CD8-positive, alpha-beta memory T cell (primary cell): Measurements from ENCODE around the gene STEAP3. TPM values are rescaled to one million over a fixed set of nuclear protein-coding genes. Genes with fewer than 3 reads are reported as not detected.
A peak's percentile ranks its signal among the peaks of the same experiment; 100 is the strongest.
"Not testable (repeated sequence)": the region's sequence is repeated elsewhere in the genome, so short reads cannot be mapped to it uniquely, and the experiment has no call there.

Source experiments
- CTCF ChIA-PET: fragments of 350-600 bp; sonication (Branson Sonifier 250); formaldehyde crosslinking; loops from one replicate; lab custom pipeline; 2021; ENCODE audit warnings: antibody characterized with exemption; lab: Charles Lee
- POLR2A ChIA-PET: fragments of 350-600 bp; sonication (Branson Sonifier 250); formaldehyde crosslinking; loops from one replicate; lab custom pipeline; 2021; ENCODE audit warnings: antibody characterized with exemption; lab: Charles Lee
- DNase-seq, 5 donors: peaks; one replicate each; pipeline versions ENCODE4 v3.0.0 to v3.0.0-alpha.2; 2020 to 2022; ENCODE audit warnings: mixed read lengths in 1 of 5
- H3K27ac ChIP-seq: one replicate; pipeline ENCODE4 v1.7.0; 2013; ENCODE audit warnings: low read depth, mild to moderate bottlenecking, low read length, moderate library complexity
- H3K27me3 ChIP-seq: 2 replicates; pipeline ENCODE4 v1.7.0; 2013; ENCODE audit warnings: low read length, mild to moderate bottlenecking; ENCODE audit not compliant: insufficient read depth, poor library complexity, severe bottlenecking
- H3K36me3 ChIP-seq: 2 replicates; pipeline ENCODE4 v1.7.0; 2013; ENCODE audit warnings: mild to moderate bottlenecking, low read length, moderate library complexity; ENCODE audit not compliant: insufficient read depth
- H3K4me1 ChIP-seq: 2 replicates; pipeline ENCODE4 v1.7.0; 2013; ENCODE audit warnings: mild to moderate bottlenecking, low read length, moderate library complexity; ENCODE audit not compliant: insufficient read depth
- H3K4me3 ChIP-seq: 2 replicates; pipeline ENCODE4 v1.7.0; 2013; ENCODE audit warnings: mild to moderate bottlenecking, low read length
- H3K9me3 ChIP-seq: 2 replicates; pipeline ENCODE4 v1.7.0; 2013; ENCODE audit warnings: mild to moderate bottlenecking, low read length
- H3K27ac Mint-ChIP-seq, 8 donors: one replicate each; pipeline ENCODE4 v1.8.0; 2020 to 2021; ENCODE audit warnings: mixed read lengths in 8 of 8, mild to moderate bottlenecking in 6 of 8, inconsistent platforms in 3 of 8, moderate library complexity in 3 of 8
- H3K27me3 Mint-ChIP-seq, 2 donors: one replicate each; pipeline ENCODE4 v1.8.0; 2020 to 2021; ENCODE audit warnings: mixed read lengths in 2 of 2, mild to moderate bottlenecking in 1 of 2, moderate library complexity in 1 of 2
- H3K36me3 Mint-ChIP-seq, 3 donors: one replicate each; pipeline ENCODE4 v1.8.0; 2020 to 2021; ENCODE audit warnings: mixed read lengths in 3 of 3, inconsistent platforms in 1 of 3, mild to moderate bottlenecking in 1 of 3
- H3K4me1 Mint-ChIP-seq, 3 donors: one replicate each; pipeline ENCODE4 v1.8.0; 2020 to 2021; ENCODE audit warnings: mixed read lengths in 3 of 3, inconsistent platforms in 1 of 3, mild to moderate bottlenecking in 1 of 3
- H3K4me3 Mint-ChIP-seq, 7 donors: one replicate each; pipeline ENCODE4 v1.8.0; 2020 to 2021; ENCODE audit warnings: mixed read lengths in 7 of 7, mild to moderate bottlenecking in 6 of 7, moderate library complexity in 4 of 7, inconsistent platforms in 2 of 7
- H3K9me3 Mint-ChIP-seq, 5 donors: one replicate each; pipeline ENCODE4 v1.8.0; 2020 to 2022; ENCODE audit warnings: mixed read lengths in 5 of 5, mild to moderate bottlenecking in 3 of 5, moderate library complexity in 2 of 5, inconsistent platforms in 1 of 5
- polyA plus RNA-seq: library from polyadenylated mRNA; unstranded; fragments of 300-500 nt; fragmentation: Illumina TruSeq; gene quantifications from one replicate; pipeline ENCODE4 v1.2.3, GENCODE V29; 2021
- total RNA-seq, 2 experiments: library from RNA; stranded (reverse); gene quantifications; one replicate each; pipeline ENCODE4 v1.2.3, GENCODE V29; 2021

STEAP3 gene
- total and polyA plus RNA-seq, 3 experiments from 2014 or later = 0.11 to 0.41 (median 0.22) TPM

- H3K9me3 ChIP-seq, H3K27me3 Mint-ChIP-seq, H3K9me3 Mint-ChIP-seq, DNase-seq, CTCF ChIA-PET, H3K27ac ChIP-seq, H3K36me3 Mint-ChIP-seq, H3K4me1 Mint-ChIP-seq, H3K27ac Mint-ChIP-seq, H3K4me3 ChIP-seq, H3K27me3 ChIP-seq, H3K36me3 ChIP-seq, POLR2A ChIA-PET, H3K4me3 Mint-ChIP-seq, H3K4me1 ChIP-seq: not testable (repeated sequence)
Measured at GRCh38 chr2:119278385-119278784, 54.8 kb downstream of the STEAP3 start.

GRCh38 chr2:119278946-119279345 is 55.3 kb downstream of the STEAP3 start:
- Mint-ChIP-seq H3K4me1 (no peaks in the 10 kb centered on the region), H3K36me3 (peaks cover 0 to 4% (median 0%) of the 10 kb centered on the region in 3 donors), H3K27me3 (no peaks in the 10 kb centered on the region), H3K4me3 (no peak overlapping the region), H3K9me3 (peaks cover 0 to 3% (median 0%) of the 10 kb centered on the region in 5 donors), H3K27ac (no peak overlapping the region)
- Histone ChIP-seq H3K36me3 (no peaks in the 10 kb centered on the region), H3K4me3 (no peak overlapping the region), H3K27me3 (no peaks in the 10 kb centered on the region), H3K9me3 (no peaks in the 10 kb centered on the region), H3K27ac (no peak overlapping the region), H3K4me1 (no peaks in the 10 kb centered on the region)
- ChIA-PET CTCF (interaction anchor here (0.7 kb wide), 1 partner anchor 46 kb away, joined by 3 read pairs; no protein-coding TSS in a partner anchor), POLR2A (no interaction called here)
- DNase-seq = no peak

- CTCF ChIA-PET = no interaction called here
Measured at GRCh38 chr2:119279666-119280065, 56.0 kb downstream of the STEAP3 start.

DNA sequence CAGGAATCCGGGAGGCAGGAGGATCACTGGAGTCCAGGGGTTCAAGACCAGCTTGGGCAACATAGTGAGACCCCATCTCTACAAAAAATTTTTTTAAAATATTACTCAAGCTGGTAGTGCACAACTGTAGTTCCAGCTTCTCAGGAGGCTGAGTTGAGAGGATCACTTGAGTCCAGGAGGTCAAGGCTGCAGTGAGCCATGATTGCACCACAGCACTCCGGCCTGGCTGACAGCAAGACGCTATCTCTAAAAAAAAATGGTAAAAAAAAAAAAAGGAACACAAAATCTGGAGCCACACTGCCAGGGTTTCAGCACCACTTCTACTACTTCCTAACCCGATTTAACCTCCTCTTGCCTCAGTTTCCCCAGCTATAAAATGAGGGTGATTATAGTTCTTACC is 57.0 kb downstream of the STEAP3 start:
- H3K27ac Mint-ChIP-seq = no peak overlapping the region
- ChIA-PET POLR2A (interaction anchor here (0.7 kb wide), 1 partner anchor 79 kb away, joined by 14 read pairs; no protein-coding TSS in a partner anchor), CTCF (no interaction called here)
- Histone ChIP-seq H3K4me1 (no peaks in the 10 kb centered on the region), H3K9me3 (no peaks in the 10 kb centered on the region), H3K36me3 (no peaks in the 10 kb centered on the region), H3K27ac (no peak overlapping the region), H3K27me3 (no peaks in the 10 kb centered on the region), H3K4me3 (no peak overlapping the region)
- H3K4me3 Mint-ChIP-seq = no peak overlapping the region
- DNase-seq = no peak
- H3K36me3 Mint-ChIP-seq = peaks cover 0 to 4% (median 0%) of the 10 kb centered on the region in 3 donors
- no peaks in the 10 kb centered on the region for H3K9me3 Mint-ChIP-seq
- H3K4me1 Mint-ChIP-seq = no peaks in the 10 kb centered on the region
- H3K27me3 Mint-ChIP-seq = no peaks in the 10 kb centered on the region

More at GRCh38 chr2:119279666-119280065, 56.0 kb downstream of the STEAP3 start:
- DNase-seq = no peak
- H3K9me3 Mint-ChIP-seq = no peaks in the 10 kb centered on the region
- no peak overlapping the region for H3K27ac Mint-ChIP-seq
- Histone ChIP-seq H3K27me3 (no peaks in the 10 kb centered on the region), H3K36me3 (no peaks in the 10 kb centered on the region), H3K4me1 (no peaks in the 10 kb centered on the region), H3K4me3 (no peak overlapping the region), H3K27ac (no peak overlapping the region), H3K9me3 (no peaks in the 10 kb centered on the region)
- POLR2A ChIA-PET = no interaction called here
- peaks cover 0 to 4% (median 0%) of the 10 kb centered on the region in 3 donors for H3K36me3 Mint-ChIP-seq
- H3K4me1 Mint-ChIP-seq = no peaks in the 10 kb centered on the region
- no peak overlapping the region for H3K4me3 Mint-ChIP-seq
- H3K27me3 Mint-ChIP-seq = no peaks in the 10 kb centered on the region

DNA sequence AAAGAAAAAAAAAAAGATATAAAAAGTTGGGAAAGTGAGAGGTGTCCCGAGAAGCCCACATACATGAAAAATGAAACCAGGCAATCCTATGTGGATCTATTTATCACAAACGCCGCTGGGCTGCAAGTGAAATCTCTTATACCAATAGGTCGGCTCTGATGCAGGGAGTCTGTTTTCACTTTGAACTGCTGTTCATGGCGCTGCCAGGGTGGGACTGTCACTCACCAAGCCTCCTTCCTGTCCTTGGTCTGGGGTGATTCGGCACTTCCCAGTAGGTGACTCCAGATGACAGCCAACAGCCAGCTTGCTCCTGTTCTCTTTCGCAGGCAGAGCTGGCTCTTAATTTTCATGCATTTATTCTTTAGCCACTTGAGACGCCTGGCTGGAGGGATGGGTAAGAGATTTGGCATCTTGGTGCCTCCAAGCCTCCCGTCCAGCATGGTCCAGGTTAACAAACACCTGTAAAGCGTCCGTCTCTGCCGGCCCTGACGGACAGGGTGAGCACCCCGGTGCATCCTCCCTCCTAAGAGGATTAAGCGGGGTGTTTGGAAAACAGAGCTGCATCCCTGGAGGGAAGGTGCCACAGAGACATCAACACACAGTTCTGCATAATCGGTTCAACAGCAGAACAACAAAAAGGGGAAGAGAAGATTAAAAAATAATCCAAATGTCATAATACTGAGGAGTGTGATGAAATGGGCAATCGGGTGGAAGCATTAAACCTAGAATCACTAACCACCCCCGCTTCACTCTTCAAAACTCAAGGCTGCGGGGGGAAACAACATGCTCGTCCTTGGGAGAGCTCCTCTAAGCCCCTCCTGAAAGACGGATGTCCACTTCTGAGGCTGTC is 58.7 kb downstream of the STEAP3 start:
- Histone ChIP-seq H3K27ac (no peak overlapping the region), H3K4me1 (no peaks in the 10 kb centered on the region), H3K4me3 (no peak overlapping the region), H3K9me3 (no peaks in the 10 kb centered on the region), H3K27me3 (no peaks in the 10 kb centered on the region), H3K36me3 (no peaks in the 10 kb centered on the region)
- H3K27me3 Mint-ChIP-seq = no peaks in the 10 kb centered on the region
- ChIA-PET POLR2A (no interaction called here), CTCF (interaction anchor here (1.0 kb wide), 1 partner anchor 18 kb away, joined by 3 read pairs; no protein-coding TSS in a partner anchor)
- no peaks in the 10 kb centered on the region for H3K9me3 Mint-ChIP-seq
- H3K4me3 Mint-ChIP-seq = no peak overlapping the region
- H3K36me3 Mint-ChIP-seq = peaks cover 0 to 5% (median 4%) of the 10 kb centered on the region in 3 donors
- DNase-seq = no peak
- H3K27ac Mint-ChIP-seq = peak overlapping the region in 1 of 8 donors; percentile 16
- H3K4me1 Mint-ChIP-seq = no peaks in the 10 kb centered on the region

- ChIA-PET CTCF (interaction anchor here (1.0 kb wide), 1 partner anchor 18 kb away, joined by 3 read pairs; no protein-coding TSS in a partner anchor), POLR2A (interaction anchor here (0.5 kb wide), 1 partner anchor 483 kb away, joined by 4 read pairs; no protein-coding TSS in a partner anchor)
- Histone ChIP-seq H3K4me1 (no peaks in the 10 kb centered on the region), H3K4me3 (no peak overlapping the region), H3K36me3 (no peaks in the 10 kb centered on the region), H3K9me3 (no peaks in the 10 kb centered on the region), H3K27ac (no peak overlapping the region), H3K27me3 (no peaks in the 10 kb centered on the region)
- H3K4me3 Mint-ChIP-seq = no peak overlapping the region
- no peaks in the 10 kb centered on the region for H3K4me1 Mint-ChIP-seq
- H3K9me3 Mint-ChIP-seq = no peaks in the 10 kb centered on the region
- peaks cover 0 to 5% (median 4%) of the 10 kb centered on the region in 3 donors for H3K36me3 Mint-ChIP-seq
- peak overlapping the region in 1 of 8 donors; percentile 16 for H3K27ac Mint-ChIP-seq
- no peak for DNase-seq
- H3K27me3 Mint-ChIP-seq = no peaks in the 10 kb centered on the region
Measured at GRCh38 chr2:119282996-119283511, 59.4 kb downstream of the STEAP3 start.

GRCh38 chr2:119283873-119284331 is 60.3 kb downstream of the STEAP3 start:
- Mint-ChIP-seq H3K4me1 (no peaks in the 10 kb centered on the region), H3K36me3 (peaks cover 0 to 5% (median 0%) of the 10 kb centered on the region in 3 donors), H3K27me3 (no peaks in the 10 kb centered on the region), H3K9me3 (no peaks in the 10 kb centered on the region), H3K27ac (no peak overlapping the region), H3K4me3 (no peak overlapping the region)
- no peak overlapping the region for H3K4me3 ChIP-seq
- H3K27ac ChIP-seq = no peak overlapping the region
- ChIA-PET CTCF (no interaction called here), POLR2A (no interaction called here)
- no peaks in the 10 kb centered on the region for H3K27me3 ChIP-seq
- no peaks in the 10 kb centered on the region for H3K4me1 ChIP-seq
- no peak for DNase-seq
- no peaks in the 10 kb centered on the region for H3K36me3 ChIP-seq
- H3K9me3 ChIP-seq = no peaks in the 10 kb centered on the region

DNA sequence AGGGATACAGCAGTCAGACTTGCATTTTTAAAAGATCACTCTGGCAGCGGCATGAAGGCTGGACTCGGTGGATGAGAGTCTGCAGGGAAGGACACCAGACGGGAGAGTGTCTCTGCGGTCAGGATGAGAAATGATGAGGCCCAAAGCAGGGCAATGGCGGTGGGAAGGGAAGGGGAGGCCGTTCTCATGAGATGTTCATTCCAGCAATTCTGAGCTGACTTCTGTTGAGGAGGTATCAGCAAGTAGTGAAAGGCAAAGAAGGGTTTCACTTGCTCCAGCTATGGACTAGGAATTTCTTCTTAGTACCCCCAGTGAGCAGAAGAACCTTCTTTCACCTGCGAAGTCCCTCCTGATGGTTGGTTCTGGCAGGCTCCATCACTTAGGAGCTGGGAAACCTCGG is 63.0 kb downstream of the STEAP3 start:
- peaks cover 0 to 5% (median 0%) of the 10 kb centered on the region in 3 donors for H3K36me3 Mint-ChIP-seq
- H3K27me3 Mint-ChIP-seq = no peaks in the 10 kb centered on the region
- Histone ChIP-seq H3K4me3 (no peak overlapping the region), H3K27ac (no peak overlapping the region), H3K36me3 (no peaks in the 10 kb centered on the region), H3K4me1 (no peaks in the 10 kb centered on the region), H3K27me3 (no peaks in the 10 kb centered on the region), H3K9me3 (no peaks in the 10 kb centered on the region)
- DNase-seq = no peak
- no peak overlapping the region for H3K27ac Mint-ChIP-seq
- no peaks in the 10 kb centered on the region for H3K9me3 Mint-ChIP-seq
- ChIA-PET CTCF (interaction anchor here (0.5 kb wide), 1 partner anchor 1204 kb away, joined by 3 read pairs; no protein-coding TSS in a partner anchor), POLR2A (no interaction called here)
- peaks cover 0 to 5% (median 3%) of the 10 kb centered on the region in 3 donors for H3K4me1 Mint-ChIP-seq
- H3K4me3 Mint-ChIP-seq = no peak overlapping the region
